ENCODE data around the gene PUSL1. TPM values are rescaled to one million over a fixed set of nuclear protein-coding genes. Genes with fewer than 3 reads are reported as not detected.

PUSL1 gene
- total RNA-seq, 1 donor from 2014 or later: 14.2 TPM

- DNase-seq (ENCODE audit: low read depth): no peak
Measured at GRCh38 chr1:1338278-1338677, 29.9 kb downstream of the PUSL1 start.

DNA sequence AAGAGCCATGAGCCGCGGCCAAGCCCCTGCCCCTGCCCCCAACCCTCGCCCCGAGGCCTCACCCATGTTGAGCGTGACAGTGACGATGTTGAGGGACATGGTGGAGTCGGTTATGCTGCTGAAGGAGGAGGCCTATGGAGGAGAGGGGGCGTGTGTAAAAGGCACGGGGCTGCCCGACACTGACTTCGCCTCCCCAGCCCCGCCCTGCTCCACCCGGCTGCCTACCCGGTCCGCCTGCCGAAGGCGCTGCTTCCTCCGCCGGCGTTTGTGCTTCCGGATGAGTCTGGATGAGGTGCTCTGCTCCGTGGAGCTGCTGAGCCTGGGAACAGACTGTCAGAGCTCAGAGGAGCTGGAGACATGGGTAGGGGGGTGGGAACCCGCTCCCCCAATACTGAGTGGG, 31.8 kb downstream of the PUSL1 start:
- DNase-seq (ENCODE audit: low read depth): no peak

DNA sequence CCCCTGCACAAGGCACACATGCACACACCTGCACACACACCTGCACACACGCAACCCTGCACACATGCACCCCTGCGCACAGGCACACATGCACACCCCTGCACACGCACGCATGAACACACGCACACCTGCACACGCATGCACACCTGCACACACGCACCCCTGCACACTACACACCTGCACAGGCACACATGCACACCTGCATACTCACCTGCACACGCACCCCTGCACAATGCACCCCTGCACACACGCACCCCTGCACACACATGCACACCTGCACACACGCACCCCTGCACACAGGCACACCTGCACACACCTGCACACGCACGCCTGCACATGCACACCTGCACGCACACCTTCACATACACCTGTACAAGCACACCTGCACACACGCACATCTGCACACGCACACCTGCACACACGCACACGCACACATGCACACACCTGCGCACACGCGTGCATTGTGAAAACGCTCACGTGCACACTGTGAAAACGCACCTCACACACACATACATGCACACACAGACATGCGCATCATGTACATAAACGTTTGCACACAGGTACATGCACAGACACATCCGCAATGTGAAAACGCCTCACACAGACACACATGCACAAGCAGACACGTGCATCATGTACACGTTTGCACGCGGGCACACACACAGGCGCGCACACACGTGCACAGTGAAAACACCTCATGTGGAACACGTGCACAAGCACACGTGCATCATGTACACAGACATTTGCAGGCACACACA, 32.6 kb downstream of the PUSL1 start:
- DNase-seq (ENCODE audit: low read depth): no peak

GRCh38 chr1:1341549-1342021, 33.2 kb downstream of the PUSL1 start:
- DNase-seq (ENCODE audit: low read depth): no peak

DNA sequence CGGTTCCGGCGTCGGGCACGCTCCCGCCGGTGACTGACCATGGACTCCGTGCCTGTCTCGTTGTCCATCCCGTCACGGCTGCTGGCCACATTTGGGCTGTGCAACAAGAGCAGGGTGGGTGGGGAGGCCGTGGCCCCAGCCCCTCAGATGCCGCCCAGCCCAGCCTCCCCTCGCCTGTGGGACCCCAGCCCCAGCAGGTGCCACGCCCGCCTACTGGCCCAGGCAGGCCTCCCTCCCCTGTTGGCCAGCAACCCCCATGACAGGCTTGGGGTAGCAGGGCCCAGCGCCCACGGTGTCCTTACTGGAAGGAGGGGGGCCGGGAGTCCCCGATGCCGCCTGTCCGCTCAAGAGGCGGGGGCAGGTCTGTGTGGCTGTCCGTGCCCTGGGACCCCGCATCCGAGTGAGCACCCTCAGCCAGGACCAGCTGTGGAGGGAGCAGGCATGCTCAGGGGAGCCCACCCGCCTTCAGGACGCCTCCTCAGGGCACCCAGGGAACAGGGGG, 33.7 kb downstream of the PUSL1 start:
- no peak for DNase-seq (ENCODE audit: low read depth)

DNA sequence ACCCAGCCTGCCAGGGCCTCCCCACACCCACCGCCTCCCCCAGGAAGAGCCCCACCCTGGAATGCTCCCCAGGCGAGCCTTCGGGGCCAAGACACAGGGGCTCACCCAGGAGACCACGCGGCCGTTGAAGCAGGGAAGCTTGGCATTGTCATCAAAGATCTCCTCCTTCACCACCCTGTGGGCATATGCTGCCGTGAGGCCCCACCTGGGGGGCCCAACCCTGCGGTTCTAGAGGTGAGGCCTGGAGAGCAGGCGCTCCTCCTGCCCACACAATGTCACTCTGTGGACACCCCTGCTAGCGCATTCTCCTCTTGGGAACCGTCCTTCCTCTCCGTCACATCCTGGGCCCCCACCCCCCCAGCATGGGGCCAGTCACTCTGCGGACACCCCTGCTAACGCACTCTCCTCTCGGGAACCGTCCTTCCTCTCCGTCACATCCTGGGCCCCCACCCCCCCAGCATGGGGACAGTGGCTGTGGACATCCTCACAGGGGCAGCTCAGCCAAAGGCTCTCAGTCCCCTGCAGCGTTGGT, 34.3 kb downstream of the PUSL1 start:
- DNase-seq (ENCODE audit: low read depth): no peak

DNA sequence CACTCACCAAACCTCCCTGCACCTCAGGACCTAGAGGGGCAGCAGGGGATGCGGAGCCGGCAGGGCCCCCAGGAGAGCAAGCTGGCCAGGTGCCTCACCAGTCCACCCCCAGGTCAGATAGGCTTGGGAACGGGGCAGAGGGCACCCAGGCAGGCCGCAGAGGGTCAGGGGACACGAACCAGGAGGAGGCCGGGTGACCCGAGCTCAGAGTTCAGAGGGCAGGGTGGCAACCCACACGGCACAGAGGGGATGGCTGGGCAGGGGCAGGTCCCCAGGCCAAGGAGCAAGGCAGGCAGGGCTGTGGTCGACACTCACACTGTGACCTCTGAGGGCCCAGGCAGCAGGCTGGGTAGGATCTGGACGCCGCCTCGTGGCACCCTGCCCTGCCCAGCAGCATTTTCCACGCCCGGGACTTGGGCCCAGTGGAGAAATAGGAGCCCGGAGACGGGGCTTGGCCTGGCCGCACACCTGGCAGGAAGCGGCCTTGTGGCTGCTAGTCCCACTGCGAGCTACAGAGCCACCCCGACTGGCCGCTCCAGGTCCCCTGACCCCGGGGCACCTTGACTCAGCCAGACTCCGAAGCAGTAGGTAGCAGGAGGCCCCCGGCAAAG, 35.5 kb downstream of the PUSL1 start:
- no peak for DNase-seq (ENCODE audit: low read depth)

DNA sequence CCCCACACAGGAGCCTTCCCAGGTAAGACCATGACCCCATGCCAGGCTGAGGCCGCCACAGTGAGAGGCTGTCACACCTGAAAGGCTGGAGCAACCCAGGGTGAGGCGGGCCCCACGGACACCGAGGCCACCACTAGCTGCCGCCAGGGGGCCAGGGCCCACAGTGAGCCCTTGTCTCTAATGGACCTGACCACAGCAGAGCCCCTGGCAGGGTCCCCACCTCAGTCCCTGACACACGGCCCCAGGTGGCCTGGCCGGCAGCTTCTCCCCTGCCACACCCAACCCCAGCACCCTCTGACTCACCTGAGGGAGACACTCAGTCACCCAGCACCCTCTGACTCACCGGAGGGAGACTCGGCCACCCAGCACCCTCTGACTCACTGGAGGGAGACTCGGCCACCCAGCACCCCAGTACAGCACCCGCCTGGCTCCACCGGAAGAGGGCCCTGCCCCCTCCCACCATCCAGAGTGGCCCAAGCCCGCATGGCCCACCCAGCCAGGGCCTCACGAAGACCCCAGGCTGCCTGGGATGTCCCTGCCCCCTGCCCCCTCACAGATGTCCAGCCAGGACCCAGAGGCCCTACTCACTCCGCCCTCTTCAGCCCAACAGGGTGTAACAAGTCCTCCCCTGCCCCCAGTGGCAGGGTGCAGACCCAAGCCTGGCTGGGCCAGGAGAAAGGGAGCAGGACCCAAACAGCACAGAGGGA, 36.4 kb downstream of the PUSL1 start:
- DNase-seq (ENCODE audit: low read depth): peak; percentile 79

- DNase-seq (ENCODE audit: low read depth): no peak
Measured at GRCh38 chr1:1345384-1345783, 37.0 kb downstream of the PUSL1 start.

- no peak for DNase-seq (ENCODE audit: low read depth)
Measured at GRCh38 chr1:1345860-1346500, 37.6 kb downstream of the PUSL1 start.

GRCh38 chr1:1346501-1346890, 38.1 kb downstream of the PUSL1 start:
- no peak for DNase-seq (ENCODE audit: low read depth)

GRCh38 chr1:1347026-1347595, 38.7 kb downstream of the PUSL1 start:
- no peak for DNase-seq (ENCODE audit: low read depth)

DNA sequence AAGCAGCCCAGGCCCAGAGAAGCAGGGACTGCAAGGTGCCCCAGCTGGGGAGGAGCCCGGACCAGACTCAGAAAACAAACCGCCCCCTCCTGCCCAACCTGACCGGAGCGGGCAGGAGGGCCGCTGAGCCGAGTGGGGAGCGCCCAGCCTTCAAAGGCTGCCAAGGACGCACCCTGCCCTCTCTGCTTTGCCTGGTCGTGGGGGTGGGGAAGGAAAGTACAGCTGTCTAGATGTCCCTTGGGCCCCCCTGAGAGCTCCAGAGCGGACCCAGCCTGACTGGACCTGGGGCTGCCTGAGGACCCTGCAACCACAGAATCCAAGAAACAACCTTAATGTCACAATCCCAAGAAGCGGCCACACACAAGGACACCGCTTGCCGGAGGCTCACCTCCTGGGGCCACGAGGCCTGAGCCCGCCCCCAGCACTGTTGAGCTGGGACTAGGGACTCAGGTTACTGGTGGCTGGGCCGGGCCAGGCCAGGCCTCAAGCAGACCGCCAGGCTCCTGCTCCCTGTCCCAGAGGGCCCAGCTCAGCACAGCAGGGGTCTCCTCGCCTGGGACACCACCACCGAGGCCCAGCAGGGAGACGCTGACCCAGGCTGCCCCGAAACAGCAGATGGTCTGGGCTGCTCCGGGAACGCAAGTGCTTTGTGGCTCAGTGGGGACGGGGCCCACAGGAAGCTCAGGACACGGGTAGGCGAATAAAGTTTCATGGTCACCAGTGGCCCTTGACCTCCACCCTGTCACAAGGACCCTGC, 39.4 kb downstream of the PUSL1 start:
- peak; percentile 34 for DNase-seq (ENCODE audit: low read depth)

DNA sequence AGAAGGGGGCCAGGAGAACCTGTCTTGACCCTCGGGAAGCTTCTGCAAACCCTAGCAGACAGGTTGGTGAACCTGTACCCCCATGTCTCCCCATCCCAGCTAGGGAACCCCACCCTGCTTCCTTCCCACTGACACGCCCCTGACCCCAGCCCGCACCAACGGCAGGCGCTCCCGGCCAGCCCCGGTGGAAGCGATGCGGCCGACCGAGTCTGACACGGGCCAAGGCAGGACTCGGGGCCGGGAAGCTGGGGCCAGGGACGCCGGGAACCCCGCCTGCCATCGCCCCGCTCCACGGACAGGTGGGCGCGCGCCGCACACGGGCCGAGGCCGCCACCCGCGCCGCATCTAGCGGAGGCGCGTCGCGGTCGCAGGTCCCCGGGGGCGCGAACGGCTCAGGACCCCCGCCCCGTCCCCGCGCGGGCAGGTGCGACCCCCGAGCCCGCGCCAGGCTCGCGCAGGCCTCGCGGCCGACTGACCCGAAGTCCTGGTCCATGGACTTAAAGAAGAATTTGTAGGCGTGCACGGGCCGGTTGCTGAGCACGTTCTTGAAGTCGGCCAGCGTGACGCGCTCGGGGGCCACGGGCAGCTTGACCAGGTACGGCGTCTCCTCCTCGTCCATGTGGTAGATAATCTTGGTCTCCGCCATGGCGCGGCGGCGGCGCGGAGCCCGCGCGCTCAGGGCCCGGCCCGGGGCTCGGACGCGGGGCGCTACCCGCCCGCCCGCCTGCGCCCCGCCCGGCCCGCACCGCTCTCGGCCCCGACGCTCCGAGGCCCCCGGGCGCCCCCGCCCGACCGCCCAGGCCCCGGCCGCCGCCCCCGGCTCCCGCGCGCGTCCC, 40.2 kb downstream of the PUSL1 start:
- peak; percentile 23 for DNase-seq (ENCODE audit: low read depth)

DNA sequence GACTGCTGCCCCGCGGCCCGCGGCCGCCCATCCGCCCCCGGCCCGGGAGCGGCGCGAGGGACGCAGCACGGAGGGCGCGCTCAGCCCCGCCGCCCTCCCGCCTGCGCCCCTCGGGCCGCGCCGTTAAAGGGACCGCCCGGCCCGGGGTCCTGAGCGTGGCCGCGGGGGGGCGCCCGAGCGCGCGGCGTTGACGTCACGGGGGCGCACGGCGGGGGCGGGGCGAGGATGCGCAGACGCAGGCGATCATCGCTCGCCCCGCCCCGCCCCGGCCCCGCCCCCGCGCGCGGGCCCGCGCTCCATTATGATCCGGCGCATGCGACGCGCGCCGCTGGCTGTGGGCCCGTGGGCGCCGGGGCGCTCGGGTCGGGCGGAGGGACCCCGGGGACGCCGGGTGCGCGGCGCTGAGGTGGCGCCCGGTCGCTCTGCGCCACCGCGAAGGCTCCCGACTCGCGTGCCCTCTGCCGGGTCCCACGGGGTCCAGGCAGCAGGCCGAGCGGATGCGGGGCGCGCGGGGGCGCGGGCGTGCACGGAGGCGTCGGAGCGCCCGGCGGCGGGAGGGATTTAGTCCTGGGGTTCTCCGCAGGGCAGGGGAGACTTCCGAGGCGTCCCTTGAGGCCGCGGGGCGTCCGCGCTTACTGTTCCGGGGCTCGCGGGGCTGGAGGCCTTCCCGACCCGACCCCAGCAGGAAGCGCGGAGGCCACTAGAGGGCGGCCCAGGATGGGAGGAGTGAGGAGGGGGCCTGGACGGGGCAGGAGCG, 41.0 kb downstream of the PUSL1 start, which contains the start of gene DVL1:
Gene DVL1 (minus strand): TSS at position 163 of the 757 bp plus-strand sequence. CDS start 353 bp downstream, outside the sequence.
- no peak for DNase-seq (ENCODE audit: low read depth)

- no peak for DNase-seq (ENCODE audit: low read depth)
Measured at GRCh38 chr1:1351511-1352427, 43.4 kb downstream of the PUSL1 start.

DNA sequence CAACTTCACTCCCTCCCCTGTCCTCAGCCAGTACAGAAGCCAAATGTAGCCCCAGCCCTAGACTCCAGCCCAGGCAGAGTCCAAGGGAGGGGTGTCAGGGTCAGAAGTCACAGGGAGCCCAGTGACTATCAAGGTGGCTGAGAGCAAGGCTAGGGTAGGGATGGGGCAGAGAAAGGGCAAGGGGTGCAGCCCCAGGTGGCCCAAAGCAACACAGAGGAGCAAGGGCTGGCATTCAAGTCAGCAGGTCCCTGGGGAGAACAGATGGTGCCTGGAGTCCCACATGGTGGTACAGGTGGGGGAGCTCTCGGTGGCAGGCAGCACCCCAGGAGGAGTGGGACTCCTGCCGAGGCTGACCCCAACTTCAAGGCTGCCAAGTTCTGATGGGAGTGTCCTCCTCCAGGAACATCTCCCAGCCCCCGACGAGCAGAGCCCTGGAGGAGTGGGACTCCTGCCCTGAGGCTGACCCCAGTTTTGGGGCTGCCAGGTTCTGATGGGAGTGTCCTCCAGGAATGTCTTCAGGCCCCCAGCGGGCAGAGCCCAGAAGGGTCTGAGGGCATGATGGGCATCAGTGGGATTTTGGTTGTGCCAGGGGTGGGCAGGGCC, 44.5 kb downstream of the PUSL1 start:
- DNase-seq (ENCODE audit: low read depth): no peak

Measured in renal cortical epithelial cell (primary cell).